OCI-LY3 (cell line): ENCODE measurements around the gene GTPBP10.
"Not testable (repeated sequence)": the region's sequence is repeated elsewhere in the genome, so short reads cannot be mapped to it uniquely, and the experiment has no call there.

Source experiments
- H2AFZ ChIP-seq: fragments of 200-600, 300-600 bp; shearing (Covaris generic); 2 replicates; pipeline ENCODE4 v1.6.0; 2014; ENCODE audit warnings: antibody characterized with exemption, low read depth, low read length
- H3K27ac ChIP-seq: fragments of 200-600, 300-600 bp; sonication (generic); 2 replicates; pipeline ENCODE4 v1.5.1; 2014; ENCODE audit warnings: mild to moderate bottlenecking, low read length, moderate library complexity, mixed read lengths
- H3K27me3 ChIP-seq: fragments of 200-600, 300-600 bp; sonication (generic); 2 replicates; pipeline ENCODE4 v1.6.1; 2014; ENCODE audit warnings: low read depth, low read length, mixed read lengths
- H3K36me3 ChIP-seq: fragments of 200-600, 300-600 bp; sonication (generic); replicated peaks from 2 replicates; pipeline ENCODE3; 2014; ENCODE audit warnings: low read depth, low read length, mixed read lengths
- H3K4me1 ChIP-seq: fragments of 300-600, 200-600 bp; sonication (generic); 2 replicates; pipeline ENCODE4 v1.6.1; 2014; ENCODE audit warnings: low read length, mixed read lengths
- H3K4me2 ChIP-seq: fragments of 200-600, 300-600 bp; sonication (generic); 2 replicates; pipeline ENCODE4 v1.6.1; 2014; ENCODE audit warnings: low read length, mixed read lengths
- H3K4me3 ChIP-seq: fragments of 300-600, 200-600 bp; sonication (generic); 2 replicates; pipeline ENCODE4 v1.5.1; 2014; ENCODE audit warnings: antibody characterized with exemption, mild to moderate bottlenecking, low read length, moderate library complexity
- H3K79me2 ChIP-seq: fragments of 300-600, 200-600 bp; shearing (Covaris generic); 2 replicates; pipeline ENCODE4 v1.6.1; 2014; ENCODE audit warnings: mild to moderate bottlenecking, low read length, mixed read lengths
- H3K9ac ChIP-seq: fragments of 300-600, 200-600 bp; shearing (Covaris generic); 2 replicates; pipeline ENCODE4 v1.6.0; 2014; ENCODE audit warnings: mild to moderate bottlenecking, low read length, moderate library complexity
- H3K9me3 ChIP-seq: fragments of 200-600, 300-600 bp; shearing (Covaris generic); 2 replicates; pipeline ENCODE4 v1.6.1; 2014; ENCODE audit warnings: low read length, mixed read lengths; ENCODE audit not compliant: insufficient read depth
- H4K20me1 ChIP-seq: fragments of 200-600, 300-600 bp; sonication (generic); 2 replicates; pipeline ENCODE4 v1.6.1; 2016; ENCODE audit warnings: low read length, mixed read lengths; ENCODE audit not compliant: insufficient read depth
- CTCF ChIP-seq: fragments of 200-600, 300-600 bp; sonication (generic); IDR thresholded peaks from 2 replicates; pipeline ENCODE4 v1.5.1; 2014; ENCODE audit warnings: antibody characterized with exemption, low read length, low read depth
- EZH2phosphoT487 ChIP-seq: fragments of 200-600 bp; shearing (Covaris generic); IDR thresholded peaks from 2 replicates; pipeline ENCODE4 v1.6.1; 2018; ENCODE audit warnings: antibody characterized with exemption, mixed run types, low read depth

Gene GTPBP10

GRCh38 chr7:90345595-90346335 is 751 bp upstream of the GTPBP10 start:
- no peaks in the 10 kb centered on the region for H4K20me1 ChIP-seq
- no peaks in the 10 kb centered on the region for H3K27me3 ChIP-seq
- H2AFZ ChIP-seq = peak overlapping the region; percentile 99
- TF ChIP-seq CTCF = no peak
- TF ChIP-seq EZH2phosphoT487 = no peak
- H3K9ac ChIP-seq = peak overlapping the region; percentile 79
- peak overlapping the region; percentile 89 for H3K4me3 ChIP-seq
- H3K27ac ChIP-seq = peak overlapping the region; percentile 46
- H3K4me1 ChIP-seq = peaks cover 12% of the 10 kb centered on the region
- H3K4me2 ChIP-seq = peak overlapping the region; percentile 87
- peaks cover 8% of the 10 kb centered on the region for H3K36me3 ChIP-seq
- peaks cover 42% of the 10 kb centered on the region for H3K79me2 ChIP-seq
- no peaks in the 10 kb centered on the region for H3K9me3 ChIP-seq

DNA sequence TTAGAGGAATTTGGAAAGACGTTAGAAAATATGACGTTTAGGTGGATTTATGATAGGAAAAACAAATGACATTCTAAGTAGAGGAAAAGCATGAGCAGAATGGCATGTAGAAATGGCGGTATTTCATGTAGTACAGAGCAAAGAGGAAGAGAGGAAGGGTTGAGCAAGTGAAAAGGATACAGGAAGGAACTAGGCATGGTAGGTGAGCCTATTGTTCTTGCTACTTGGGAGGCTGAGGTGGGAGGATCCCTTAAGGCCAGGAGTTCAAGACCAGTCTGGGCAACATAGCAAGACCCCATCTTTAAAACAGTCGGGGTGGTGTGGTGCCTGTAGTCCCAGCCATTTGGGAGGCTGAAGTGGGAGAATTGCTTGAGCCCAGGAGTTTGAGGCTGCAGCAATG is 1.2 kb downstream of the GTPBP10 start:
- Histone ChIP-seq H3K9me3 (no peaks in the 10 kb centered on the region), H3K27me3 (no peaks in the 10 kb centered on the region), H2AFZ (no peak overlapping the region), H3K9ac (peak overlapping the region; percentile 79), H3K4me1 (peaks cover 12% of the 10 kb centered on the region), H3K4me2 (peak overlapping the region; percentile 76), H3K4me3 (peak overlapping the region; percentile 89), H3K79me2 (peaks cover 58% of the 10 kb centered on the region), H3K27ac (no peak overlapping the region), H3K36me3 (peaks cover 8% of the 10 kb centered on the region), H4K20me1 (no peaks in the 10 kb centered on the region)
- no peak for TF ChIP-seq EZH2phosphoT487
- TF ChIP-seq CTCF = no peak

DNA sequence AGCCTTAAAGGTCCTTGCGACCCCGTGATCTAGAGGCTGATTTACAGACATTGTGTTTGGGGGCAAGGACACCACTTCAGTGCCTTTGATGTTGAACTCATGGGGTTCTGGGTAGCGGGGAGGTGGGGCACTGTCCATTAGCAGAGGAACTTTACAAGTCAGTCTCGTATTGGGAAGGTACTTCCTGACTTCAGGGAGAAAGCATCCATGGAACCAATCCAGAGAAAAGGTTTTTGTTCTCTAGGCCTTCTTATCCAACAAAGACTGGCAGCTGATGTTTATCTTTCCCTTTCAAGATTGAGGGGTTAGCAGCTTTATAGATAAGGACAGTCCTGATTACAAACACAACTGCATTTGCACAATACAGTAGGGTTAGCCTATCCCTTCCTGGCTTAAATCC is 2.8 kb downstream of the GTPBP10 start:
- H3K4me1 ChIP-seq = peaks cover 12% of the 10 kb centered on the region
- no peaks in the 10 kb centered on the region for H3K27me3 ChIP-seq
- H3K27ac ChIP-seq = no peak overlapping the region
- H4K20me1 ChIP-seq = no peaks in the 10 kb centered on the region
- peaks cover 62% of the 10 kb centered on the region for H3K79me2 ChIP-seq
- H2AFZ ChIP-seq = no peak overlapping the region
- H3K4me3 ChIP-seq = no peak overlapping the region
- peaks cover 13% of the 10 kb centered on the region for H3K36me3 ChIP-seq
- no peak overlapping the region for H3K4me2 ChIP-seq
- no peak overlapping the region for H3K9ac ChIP-seq
- no peak for TF ChIP-seq CTCF
- no peak for TF ChIP-seq EZH2phosphoT487
- no peaks in the 10 kb centered on the region for H3K9me3 ChIP-seq

GRCh38 chr7:90350032-90350431 is 3.5 kb downstream of the GTPBP10 start:
- H3K27ac ChIP-seq, H4K20me1 ChIP-seq, H3K27me3 ChIP-seq, H3K9me3 ChIP-seq, H3K4me2 ChIP-seq, H3K9ac ChIP-seq, H2AFZ ChIP-seq, H3K4me3 ChIP-seq: not testable (repeated sequence)
- H3K79me2 ChIP-seq = peaks cover 62% of the 10 kb centered on the region
- peaks cover 18% of the 10 kb centered on the region for H3K36me3 ChIP-seq
- peaks cover 12% of the 10 kb centered on the region for H3K4me1 ChIP-seq
